Spinal cord (tissue), 10 donors: ENCODE results near the gene MYMK. TPM values are rescaled to one million over a fixed set of nuclear protein-coding genes. Genes with fewer than 3 reads are reported as not detected.

Experiments used
- DNase-seq, 6 donors: peaks; one replicate each; pipeline versions ENCODE4 v3.0.0 to v3.0.0-alpha.2; 2013 to 2015; ENCODE audit warnings: low spot score in 6 of 6, low read depth in 4 of 6
- H3K27ac ChIP-seq: one replicate; pipeline ENCODE4 v1.5.1; 2013; ENCODE audit warnings: low read depth, low read length, control low read depth
- H3K27me3 ChIP-seq: one replicate; pipeline ENCODE4 v1.6.1; 2013; ENCODE audit warnings: low read length; ENCODE audit not compliant: control insufficient read depth, insufficient read depth
- H3K36me3 ChIP-seq: one replicate; pipeline ENCODE4 v1.6.1; 2013; ENCODE audit warnings: low read length; ENCODE audit not compliant: control insufficient read depth, insufficient read depth
- H3K4me1 ChIP-seq: one replicate; pipeline ENCODE4 v1.6.1; 2013; ENCODE audit warnings: low read length; ENCODE audit not compliant: control insufficient read depth, insufficient read depth
- H3K4me3 ChIP-seq: one replicate; pipeline ENCODE4 v1.5.1; 2013; ENCODE audit warnings: low read depth, low read length, control low read depth
- H3K9me3 ChIP-seq: one replicate; pipeline ENCODE4 v1.6.1; 2013; ENCODE audit warnings: low read length; ENCODE audit not compliant: control insufficient read depth, insufficient read depth
- WGBS: methylation state at CpG from one replicate; pipeline ENCODE4 v1.1.5; 2013; ENCODE audit warnings: missing lambda C conversion rate; ENCODE audit not compliant: insufficient coverage; 5-methylcytosine and 5-hydroxymethylcytosine counted together
- long read RNA-seq, 4 donors: transcript quantifications; one replicate each; lab custom pipeline, GENCODE V29; 2026
- polyA plus RNA-seq, 2 donors: library from polyadenylated mRNA; unstranded; fragments of 120-200 nt; gene quantifications; one replicate each; pipeline ENCODE4 v1.2.1, GENCODE V29; 2013; ENCODE audit not compliant: insufficient read length in 2 of 2
- total RNA-seq, 2 donors: library from RNA; depleted of rRNA in 1 of 2; stranded (reverse); fragments of 120-200 nt in 1 of 2; fragments of >200 nt in 1 of 2; gene quantifications; one replicate each; pipeline versions ENCODE4 v1.2.3 to v1.2.4, GENCODE V29; 2013 to 2014
- donor health status: healthy.

MYMK gene, protein sequence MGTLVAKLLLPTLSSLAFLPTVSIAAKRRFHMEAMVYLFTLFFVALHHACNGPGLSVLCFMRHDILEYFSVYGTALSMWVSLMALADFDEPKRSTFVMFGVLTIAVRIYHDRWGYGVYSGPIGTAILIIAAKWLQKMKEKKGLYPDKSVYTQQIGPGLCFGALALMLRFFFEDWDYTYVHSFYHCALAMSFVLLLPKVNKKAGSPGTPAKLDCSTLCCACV
- total RNA-seq (not detected), polyA plus RNA-seq (under 1 TPM in 1 of 2 donors, not detected in 1; 0.26 TPM)
- long read RNA-seq, donor 1 = 0 reads
- long read RNA-seq, donor 2 = 0 reads
- long read RNA-seq, donor 3 = 0 reads
- long read RNA-seq, donor 4 = 0 reads

DNA sequence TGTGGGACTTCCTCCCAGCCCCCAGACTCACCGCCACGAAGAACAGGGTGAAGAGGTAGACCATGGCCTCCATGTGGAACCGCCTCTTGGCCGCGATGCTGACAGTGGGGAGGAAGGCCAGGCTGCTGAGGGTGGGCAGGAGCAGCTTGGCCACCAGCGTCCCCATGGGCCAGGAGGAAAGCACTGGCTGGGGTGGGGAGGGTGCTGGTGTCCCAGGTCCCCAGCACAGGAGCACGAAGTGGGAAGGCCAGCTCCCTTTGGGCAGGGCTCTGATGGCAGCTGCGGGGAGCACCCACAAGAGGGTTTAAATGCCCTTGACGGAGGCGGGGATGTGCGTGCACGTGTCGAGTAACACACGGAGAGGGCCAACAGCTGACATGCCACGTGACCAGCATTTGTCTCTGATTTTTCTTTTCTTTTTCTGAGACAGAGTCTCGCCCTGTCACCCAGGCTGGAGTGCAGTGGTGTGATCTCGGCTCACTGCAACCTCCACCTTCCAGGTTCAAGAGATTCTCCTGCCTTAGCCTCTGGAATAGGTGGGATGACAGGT lies at the start of gene MYMK:
Gene MYMK, minus strand, starts transcription at position 281 of the 550 bp plus-strand sequence. Its CDS starts 115 bp downstream, at position 166.
- no peaks in the 10 kb centered on the region for H3K36me3 ChIP-seq
- no peak for DNase-seq
- H3K4me3 ChIP-seq = no peak within 1 kb of the TSS
- H3K27me3 ChIP-seq = peaks cover 3% of the 10 kb centered on the region
- no peaks in the 10 kb centered on the region for H3K9me3 ChIP-seq
- 89% methylated on average over 15 of the region's 17 CpGs for WGBS
- H3K27ac ChIP-seq = no peak within 1 kb of the TSS
- H3K4me1 ChIP-seq = peaks cover 45% of the 10 kb centered on the region

GRCh38 chr9:133573791-133574515 lies 49.2 kb upstream of the MYMK start:
- Histone ChIP-seq H3K27me3 (peaks cover 3% of the 10 kb centered on the region), H3K4me1 (peaks cover 84% of the 10 kb centered on the region), H3K36me3 (peaks cover 46% of the 10 kb centered on the region), H3K9me3 (no peaks in the 10 kb centered on the region), H3K27ac (no peak overlapping the region), H3K4me3 (no peak overlapping the region)
- no peak for DNase-seq
- WGBS = 83% methylated on average over 21 of the region's 21 CpGs

DNA sequence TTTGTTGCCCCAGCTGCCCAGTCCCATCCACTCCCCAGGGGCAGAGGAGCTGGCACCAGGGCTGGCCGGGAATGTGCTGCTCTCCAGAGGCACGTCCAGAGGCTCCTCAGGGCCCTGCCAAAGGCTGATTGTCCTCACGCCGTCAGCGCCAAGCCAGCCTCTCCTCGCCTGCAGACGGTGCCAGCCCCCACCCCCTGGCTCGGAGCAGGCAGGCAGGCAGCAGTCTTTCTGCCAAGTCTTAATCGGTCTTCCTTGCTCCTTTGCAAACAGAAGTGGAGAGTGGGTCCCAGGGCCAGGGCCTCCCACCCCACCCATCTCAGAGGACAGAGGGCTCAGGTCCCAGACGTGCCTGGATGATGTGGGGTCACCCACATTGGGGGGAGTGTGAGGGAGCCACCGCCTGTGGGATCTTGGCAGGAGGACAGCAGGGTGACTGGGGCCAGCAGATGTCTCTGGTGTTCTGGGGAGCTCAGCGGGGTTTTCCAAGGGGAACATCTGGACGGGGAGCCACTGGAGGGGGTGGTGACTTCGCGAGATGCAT lies 48.1 kb upstream of the MYMK start:
- H3K36me3 ChIP-seq = peaks cover 40% of the 10 kb centered on the region
- 40% methylated on average over 14 of the region's 15 CpGs for WGBS
- DNase-seq = peak in 5 of 6 donors; percentile 47 to 94 (median 68)
- H3K4me3 ChIP-seq = no peak overlapping the region
- H3K9me3 ChIP-seq = no peaks in the 10 kb centered on the region
- no peaks in the 10 kb centered on the region for H3K27me3 ChIP-seq
- H3K4me1 ChIP-seq = peaks cover 74% of the 10 kb centered on the region
- H3K27ac ChIP-seq = no peak overlapping the region

DNA sequence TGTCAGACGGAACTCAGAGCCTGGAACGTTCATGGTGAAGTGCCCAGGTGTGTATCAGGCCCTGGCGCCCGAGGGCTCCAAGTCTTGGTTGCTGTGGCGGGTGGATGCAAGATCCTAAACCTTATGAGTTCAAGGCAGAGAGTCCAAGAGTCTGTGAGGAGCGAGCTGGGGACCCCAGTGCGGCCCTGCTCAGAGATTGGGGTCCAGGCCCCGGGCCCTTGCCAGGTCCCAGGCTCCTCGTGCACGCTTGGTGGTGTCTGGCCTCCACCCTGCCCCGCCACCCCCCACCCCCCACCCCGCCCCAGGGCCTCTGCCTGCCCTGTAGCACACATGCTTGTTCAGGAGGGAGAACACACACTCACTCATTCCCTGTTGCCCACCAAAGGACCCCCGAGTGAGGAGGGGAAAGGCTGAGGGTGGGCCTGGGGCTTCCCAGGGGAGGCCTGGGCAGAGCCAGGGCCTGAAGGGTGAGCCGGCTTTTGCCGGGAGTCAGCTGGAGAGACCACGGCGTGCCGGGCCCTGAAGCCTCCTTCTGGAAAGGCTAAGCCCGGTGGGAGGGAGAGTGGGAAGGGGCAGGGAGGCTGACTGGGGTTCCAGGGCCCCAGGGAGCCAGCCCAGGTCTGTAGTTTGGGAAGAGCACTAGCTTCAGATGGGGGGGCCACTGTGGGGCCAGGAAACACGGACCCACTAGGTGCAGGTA lies 47.3 kb upstream of the MYMK start:
- no peaks in the 10 kb centered on the region for H3K9me3 ChIP-seq
- 85% methylated on average over 13 of the region's 20 CpGs for WGBS
- peaks cover 32% of the 10 kb centered on the region for H3K36me3 ChIP-seq
- H3K27ac ChIP-seq = peak overlapping the region; percentile 15
- H3K4me3 ChIP-seq = no peak overlapping the region
- H3K4me1 ChIP-seq = peaks cover 66% of the 10 kb centered on the region
- DNase-seq = no peak
- H3K27me3 ChIP-seq = no peaks in the 10 kb centered on the region

- Histone ChIP-seq H3K27me3 (no peaks in the 10 kb centered on the region), H3K4me1 (peaks cover 61% of the 10 kb centered on the region), H3K4me3 (no peak overlapping the region), H3K36me3 (peaks cover 31% of the 10 kb centered on the region), H3K9me3 (no peaks in the 10 kb centered on the region), H3K27ac (no peak overlapping the region)
- 90% methylated on average over 9 of the region's 9 CpGs for WGBS
- no peak for DNase-seq
These were observed 46.7 kb upstream of the MYMK start for GRCh38 chr9:133571391-133571890.

- no peak overlapping the region for H3K27ac ChIP-seq
- no peak for DNase-seq
- no peak overlapping the region for H3K4me3 ChIP-seq
- peaks cover 29% of the 10 kb centered on the region for H3K36me3 ChIP-seq
- no peaks in the 10 kb centered on the region for H3K9me3 ChIP-seq
- 81% methylated on average over 16 of the region's 16 CpGs for WGBS
- H3K4me1 ChIP-seq = peaks cover 60% of the 10 kb centered on the region
- H3K27me3 ChIP-seq = no peaks in the 10 kb centered on the region
These were observed 45.9 kb upstream of the MYMK start for GRCh38 chr9:133570691-133571080.

GRCh38 chr9:133569891-133570690 lies 45.3 kb upstream of the MYMK start:
- no peak overlapping the region for H3K27ac ChIP-seq
- H3K9me3 ChIP-seq = no peaks in the 10 kb centered on the region
- H3K4me3 ChIP-seq = no peak overlapping the region
- peaks cover 61% of the 10 kb centered on the region for H3K4me1 ChIP-seq
- H3K27me3 ChIP-seq = peaks cover 2% of the 10 kb centered on the region
- peak in 2 of 6 donors; percentile 43 to 77 for DNase-seq
- H3K36me3 ChIP-seq = peaks cover 23% of the 10 kb centered on the region
- WGBS = 64% methylated on average over 36 of the region's 36 CpGs

DNA sequence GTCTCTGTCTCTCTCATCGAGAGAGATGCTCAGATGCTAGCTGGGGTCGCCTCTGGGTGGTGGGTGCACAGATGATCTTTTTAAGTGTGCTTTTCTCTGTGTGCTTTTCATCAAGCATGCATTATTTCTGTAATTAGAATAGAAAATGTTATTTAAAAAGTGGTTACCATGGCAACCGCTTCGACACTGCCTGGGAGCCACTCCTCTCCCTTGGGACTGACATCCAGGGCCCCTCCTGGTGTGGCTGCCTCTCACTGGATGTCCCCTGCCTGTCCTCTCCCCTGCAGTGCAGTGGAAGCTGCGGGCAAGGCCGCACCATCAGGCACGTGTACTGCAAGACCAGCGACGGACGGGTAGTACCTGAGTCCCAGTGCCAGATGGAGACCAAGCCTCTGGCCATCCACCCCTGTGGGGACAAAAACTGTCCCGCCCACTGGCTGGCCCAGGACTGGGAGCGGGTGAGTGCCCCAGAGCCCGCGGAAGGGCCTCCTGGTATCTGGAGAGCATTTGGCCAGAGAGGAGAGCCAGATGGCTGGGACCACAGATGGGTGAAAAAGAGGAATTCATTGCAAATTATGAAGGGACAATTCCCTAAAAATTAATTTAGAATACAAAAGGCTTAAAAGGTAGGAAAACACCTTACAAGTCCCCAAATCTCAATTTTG lies 44.5 kb upstream of the MYMK start:
- no peak overlapping the region for H3K4me3 ChIP-seq

More for the DNA sequence above, 44.5 kb upstream of the MYMK start:
- Histone ChIP-seq H3K36me3 (peaks cover 18% of the 10 kb centered on the region), H3K27me3 (peaks cover 5% of the 10 kb centered on the region), H3K4me1 (peaks cover 59% of the 10 kb centered on the region), H3K27ac (no peak overlapping the region), H3K9me3 (no peaks in the 10 kb centered on the region)
- 65% methylated on average over 9 of the region's 14 CpGs for WGBS
- DNase-seq = peak in 2 of 6 donors; percentile 67 to 68
